ENCODE measurements around the gene ACAN. TPM values are rescaled to one million over a fixed set of nuclear protein-coding genes. Genes with fewer than 3 reads are reported as not detected.

The ACAN gene
- total RNA-seq, 2 experiments from 2014 or later, result not detected

DNA sequence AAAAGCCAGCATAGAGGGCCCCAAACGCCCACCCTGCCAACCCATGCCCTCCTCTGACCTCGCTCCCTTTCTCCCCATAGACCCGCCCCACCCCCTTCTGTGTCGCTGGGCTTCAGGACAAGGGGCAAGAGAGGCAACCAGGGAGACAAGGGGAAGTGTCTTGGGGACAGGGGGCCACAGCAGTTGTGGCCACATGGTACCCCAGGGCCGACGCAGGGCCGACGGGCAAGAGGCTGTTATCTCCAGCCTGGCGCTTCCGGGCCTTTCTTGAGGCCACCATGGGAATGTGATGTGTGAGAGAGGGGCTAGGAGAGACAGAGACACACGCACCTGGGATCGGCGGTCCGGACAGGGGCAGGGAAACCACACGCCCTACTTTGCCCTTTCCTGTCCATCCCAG, 95.5 kb downstream of the ACAN start:
- ATAC-seq (no peak), DNase-seq (no peak)
- CTCF ChIA-PET, result interaction anchor here (1.7 kb wide), 1 partner anchor 12 kb away, joined by 4 read pairs; no protein-coding TSS in a partner anchor
- TF ChIP-seq, protein P1, sequence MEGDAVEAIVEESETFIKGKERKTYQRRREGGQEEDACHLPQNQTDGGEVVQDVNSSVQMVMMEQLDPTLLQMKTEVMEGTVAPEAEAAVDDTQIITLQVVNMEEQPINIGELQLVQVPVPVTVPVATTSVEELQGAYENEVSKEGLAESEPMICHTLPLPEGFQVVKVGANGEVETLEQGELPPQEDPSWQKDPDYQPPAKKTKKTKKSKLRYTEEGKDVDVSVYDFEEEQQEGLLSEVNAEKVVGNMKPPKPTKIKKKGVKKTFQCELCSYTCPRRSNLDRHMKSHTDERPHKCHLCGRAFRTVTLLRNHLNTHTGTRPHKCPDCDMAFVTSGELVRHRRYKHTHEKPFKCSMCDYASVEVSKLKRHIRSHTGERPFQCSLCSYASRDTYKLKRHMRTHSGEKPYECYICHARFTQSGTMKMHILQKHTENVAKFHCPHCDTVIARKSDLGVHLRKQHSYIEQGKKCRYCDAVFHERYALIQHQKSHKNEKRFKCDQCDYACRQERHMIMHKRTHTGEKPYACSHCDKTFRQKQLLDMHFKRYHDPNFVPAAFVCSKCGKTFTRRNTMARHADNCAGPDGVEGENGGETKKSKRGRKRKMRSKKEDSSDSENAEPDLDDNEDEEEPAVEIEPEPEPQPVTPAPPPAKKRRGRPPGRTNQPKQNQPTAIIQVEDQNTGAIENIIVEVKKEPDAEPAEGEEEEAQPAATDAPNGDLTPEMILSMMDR (IDR thresholded peaks at IDR 0.05), result no peak
- Mint-ChIP-seq H3K4me1 (ENCODE audit: low read depth) (peaks cover 33% of the 10 kb centered on the region), H3K27me3 (no peaks in the 10 kb centered on the region), H3K27ac (no peak overlapping the region), H3K9me3 (no peaks in the 10 kb centered on the region), H3K36me3 (ENCODE audit: low read depth) (peaks cover 4% of the 10 kb centered on the region), H3K4me3 (no peak overlapping the region)
- intact Hi-C loops (cut with micrococcal nuclease), result no loop called here
- POLR2A ChIA-PET, result interaction anchor here (0.6 to 0.9 kb wide), 2 partner anchors 20 to 105 kb away, joined by 3 to 4 read pairs; no protein-coding TSS in a partner anchor

DNA sequence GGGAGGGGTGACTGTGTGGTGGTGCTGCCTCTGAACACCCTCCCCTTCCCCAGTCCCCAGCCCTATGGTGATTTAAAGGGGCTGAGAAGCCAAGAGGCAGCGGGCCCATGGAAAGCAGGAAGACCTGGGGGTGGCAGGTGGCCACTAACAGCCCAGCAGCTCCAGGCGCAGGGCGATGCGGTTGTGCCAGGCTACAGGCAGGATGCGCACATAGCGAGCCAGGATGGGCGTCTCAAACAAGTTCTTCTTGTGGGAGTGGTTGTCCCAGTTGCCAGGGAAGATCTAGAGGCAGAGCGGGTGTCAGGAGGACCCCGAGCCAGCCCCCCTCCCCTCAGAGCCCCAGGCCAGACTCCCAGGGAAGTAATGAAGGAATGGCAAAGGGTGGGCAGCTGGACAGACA, 96.0 kb downstream of the ACAN start:
- Mint-ChIP-seq H3K9me3 (no peaks in the 10 kb centered on the region), H3K36me3 (ENCODE audit: low read depth) (peaks cover 2% of the 10 kb centered on the region), H3K27me3 (no peaks in the 10 kb centered on the region), H3K4me1 (ENCODE audit: low read depth) (peaks cover 33% of the 10 kb centered on the region), H3K27ac (no peak overlapping the region), H3K4me3 (no peak overlapping the region)
- intact Hi-C loops (cut with micrococcal nuclease), result no loop called here
- ChIA-PET CTCF (no interaction called here), POLR2A (no interaction called here)
- no peak for DNase-seq
- TF ChIP-seq, protein P1 (IDR thresholded peaks at IDR 0.05), result no peak
- no peak for ATAC-seq

DNA sequence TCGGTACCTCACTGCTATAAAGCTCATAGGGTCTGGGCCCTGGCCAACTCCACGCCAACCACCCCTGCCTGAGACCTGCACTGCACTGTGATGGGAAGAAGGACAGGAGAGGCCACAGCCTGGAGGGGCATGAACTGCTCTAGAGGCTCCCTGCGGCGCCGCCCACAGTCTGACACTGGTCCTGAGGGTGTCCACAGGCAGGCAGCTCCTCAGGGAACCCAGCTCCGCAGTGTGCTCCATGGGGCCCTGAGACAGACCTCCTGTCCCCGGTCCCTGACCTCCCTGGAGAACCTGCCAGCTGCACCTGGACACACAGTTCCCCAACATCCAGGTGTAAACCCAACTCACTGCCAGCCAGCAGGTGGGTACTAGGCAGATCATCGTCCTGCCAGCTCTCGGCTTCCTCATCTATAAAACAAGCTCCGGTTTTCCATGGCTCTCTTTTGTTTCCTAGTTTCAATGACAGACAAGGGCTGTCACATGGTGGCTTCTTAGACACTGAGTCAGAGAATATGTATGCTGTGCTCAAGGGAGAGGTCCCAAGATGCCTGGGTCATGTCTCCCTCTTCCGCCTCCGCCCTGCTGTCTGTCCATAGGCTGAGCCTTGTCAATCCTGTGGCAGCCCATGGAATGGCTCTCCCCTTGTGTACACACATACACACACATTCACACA, 97.2 kb downstream of the ACAN start:
- ATAC-seq (no peak), DNase-seq (no peak)
- TF ChIP-seq, protein P1 (IDR thresholded peaks at IDR 0.05), result no peak
- Mint-ChIP-seq H3K36me3 (ENCODE audit: low read depth) (peaks cover 2% of the 10 kb centered on the region), H3K27me3 (no peaks in the 10 kb centered on the region), H3K4me1 (ENCODE audit: low read depth) (peaks cover 44% of the 10 kb centered on the region), H3K4me3 (no peak overlapping the region), H3K9me3 (no peaks in the 10 kb centered on the region), H3K27ac (peak overlapping the region; percentile 1)
- POLR2A ChIA-PET, result no interaction called here
- CTCF ChIA-PET, result interaction anchor here (0.8 kb wide), 1 partner anchor 276 kb away, joined by 3 read pairs; no protein-coding TSS in a partner anchor
- intact Hi-C loops (cut with micrococcal nuclease), result loop anchor here (5.0 to 10.0 kb wide), 2 partner anchors 117 to 274 kb away; no protein-coding TSS in a partner anchor

DNA sequence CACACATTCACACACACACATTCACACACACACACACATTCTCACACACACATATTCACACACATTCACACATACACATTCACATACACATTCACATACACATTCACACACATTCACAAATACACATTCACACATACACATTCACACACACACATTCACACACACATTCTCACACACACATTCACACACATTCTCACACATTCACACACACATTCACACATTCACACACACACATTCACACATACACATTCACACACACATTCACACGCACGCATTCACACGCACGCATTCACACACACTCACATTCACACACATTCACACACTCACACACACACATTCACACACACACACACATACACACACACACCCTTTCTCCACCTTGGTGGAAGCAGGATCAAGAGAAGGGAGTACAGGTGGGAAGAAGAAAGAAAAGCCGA, 97.8 kb downstream of the ACAN start:
- intact Hi-C loops (cut with micrococcal nuclease), result loop anchor here (5.0 to 10.0 kb wide), 2 partner anchors 116 to 274 kb away; no protein-coding TSS in a partner anchor
- Mint-ChIP-seq H3K4me3 (no peak overlapping the region), H3K36me3 (ENCODE audit: low read depth) (peaks cover 2% of the 10 kb centered on the region), H3K4me1 (ENCODE audit: low read depth) (peaks cover 39% of the 10 kb centered on the region), H3K27ac (peak overlapping the region; percentile 1), H3K27me3 (no peaks in the 10 kb centered on the region), H3K9me3 (no peaks in the 10 kb centered on the region)
- CTCF ChIA-PET, result no interaction called here
- ATAC-seq, result no peak
- DNase-seq, result no peak
- POLR2A ChIA-PET, result no interaction called here
- TF ChIP-seq, protein P1 (IDR thresholded peaks at IDR 0.05), result no peak

Measured in activated CD8-positive, alpha-beta T cell treated with anti-CD3 and anti-CD28 coated beads for 36 hours (primary cell).